Bronchial epithelial cell (primary cell): Measurements from ENCODE around the gene MIXL1. TPM values are rescaled to one million over a fixed set of nuclear protein-coding genes. Genes with fewer than 3 reads are reported as not detected.
A peak's percentile ranks its signal among the peaks of the same experiment; 100 is the strongest.
"Not testable (repeated sequence)": the region's sequence is repeated elsewhere in the genome, so short reads cannot be mapped to it uniquely, and the experiment has no call there.

Experiments
- DNase-seq: peaks from one replicate; pipeline ENCODE4 v3.0.0-alpha.2; 2010; ENCODE audit warnings: low read depth
- FAIRE-seq: peaks from 2 replicates; lab custom pipeline; 2011; peaks lifted over from hg19 to GRCh38; lab: Jason Lieb, UNC
- H3K27me3 ChIP-seq: 2 replicates; pipeline ENCODE4 v1.5.1; 2011; ENCODE audit warnings: low read length; ENCODE audit not compliant: control insufficient read depth, insufficient read depth
- H3K36me3 ChIP-seq: 2 replicates; pipeline ENCODE4 v1.5.1; 2011; ENCODE audit warnings: low read length; ENCODE audit not compliant: control insufficient read depth, insufficient read depth
- H3K4me3 ChIP-seq: 2 replicates; pipeline ENCODE4 v1.5.1; 2011; ENCODE audit warnings: mild to moderate bottlenecking, low read depth, low read length, control low read depth
- total RNA-seq: library from RNA; depleted of rRNA; stranded (reverse); fragments of >200 nt; gene quantifications from 2 replicates; pipeline ENCODE4 v1.2.1, GENCODE V29; 2014
- TF ChIP-seq, protein P1 (sequence below): IDR thresholded peaks from 2 replicates; pipeline ENCODE4 v1.5.1; 2011; ENCODE audit warnings: mild to moderate bottlenecking, moderate library complexity, low read length, control low read depth, inconsistent platforms; ENCODE audit not compliant: insufficient read depth, severe bottlenecking

Gene MIXL1
- total RNA-seq, 1 donor from 2014 or later: not detected

DNA sequence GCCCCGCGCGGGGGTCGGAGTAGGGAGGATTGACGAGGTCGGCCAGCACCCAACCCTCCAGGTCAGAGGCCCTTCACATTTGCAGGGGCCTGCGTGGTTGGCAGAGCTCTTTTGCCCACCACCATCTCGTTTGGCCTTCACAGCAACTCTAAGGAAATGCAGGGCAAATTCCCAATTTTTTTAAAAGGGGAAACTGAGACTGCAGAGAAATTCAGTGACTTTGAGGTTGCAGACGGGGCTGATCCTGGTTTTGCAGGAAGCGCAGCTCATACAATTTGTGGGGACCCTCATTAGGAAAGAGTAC, 36.5 kb upstream of the MIXL1 start:
- DNase-seq: no peak
- Histone ChIP-seq H3K27me3 (no peaks in the 10 kb centered on the region), H3K36me3 (no peaks in the 10 kb centered on the region), H3K4me3 (peak overlapping the region; percentile 66)
- TF ChIP-seq, protein P1, sequence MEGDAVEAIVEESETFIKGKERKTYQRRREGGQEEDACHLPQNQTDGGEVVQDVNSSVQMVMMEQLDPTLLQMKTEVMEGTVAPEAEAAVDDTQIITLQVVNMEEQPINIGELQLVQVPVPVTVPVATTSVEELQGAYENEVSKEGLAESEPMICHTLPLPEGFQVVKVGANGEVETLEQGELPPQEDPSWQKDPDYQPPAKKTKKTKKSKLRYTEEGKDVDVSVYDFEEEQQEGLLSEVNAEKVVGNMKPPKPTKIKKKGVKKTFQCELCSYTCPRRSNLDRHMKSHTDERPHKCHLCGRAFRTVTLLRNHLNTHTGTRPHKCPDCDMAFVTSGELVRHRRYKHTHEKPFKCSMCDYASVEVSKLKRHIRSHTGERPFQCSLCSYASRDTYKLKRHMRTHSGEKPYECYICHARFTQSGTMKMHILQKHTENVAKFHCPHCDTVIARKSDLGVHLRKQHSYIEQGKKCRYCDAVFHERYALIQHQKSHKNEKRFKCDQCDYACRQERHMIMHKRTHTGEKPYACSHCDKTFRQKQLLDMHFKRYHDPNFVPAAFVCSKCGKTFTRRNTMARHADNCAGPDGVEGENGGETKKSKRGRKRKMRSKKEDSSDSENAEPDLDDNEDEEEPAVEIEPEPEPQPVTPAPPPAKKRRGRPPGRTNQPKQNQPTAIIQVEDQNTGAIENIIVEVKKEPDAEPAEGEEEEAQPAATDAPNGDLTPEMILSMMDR: no peak
- FAIRE-seq: no peak

DNA sequence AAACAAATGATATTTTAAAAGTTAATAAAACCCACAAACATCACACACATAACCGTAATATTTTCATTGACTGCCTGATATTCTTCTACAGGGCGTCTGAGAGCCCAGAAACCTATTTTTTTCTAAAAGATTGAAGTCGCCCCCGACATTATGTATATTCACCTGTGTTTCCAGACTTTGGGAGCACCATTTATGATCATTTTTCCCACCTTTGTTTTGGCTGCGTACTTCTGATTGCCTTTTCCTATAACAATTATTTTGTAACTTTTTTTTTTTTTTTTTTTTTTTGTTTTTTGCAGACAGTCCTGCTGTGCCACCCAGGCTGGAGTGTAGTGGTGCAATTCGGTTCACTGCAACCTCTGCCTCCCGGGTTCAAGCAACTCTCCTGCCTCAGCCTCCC, 36.1 kb upstream of the MIXL1 start:
- DNase-seq (no peak), FAIRE-seq (no peak)
- Histone ChIP-seq H3K27me3 (no peaks in the 10 kb centered on the region), H3K36me3 (no peaks in the 10 kb centered on the region), H3K4me3 (no peak overlapping the region)
- TF ChIP-seq, protein P1: no peak

DNA sequence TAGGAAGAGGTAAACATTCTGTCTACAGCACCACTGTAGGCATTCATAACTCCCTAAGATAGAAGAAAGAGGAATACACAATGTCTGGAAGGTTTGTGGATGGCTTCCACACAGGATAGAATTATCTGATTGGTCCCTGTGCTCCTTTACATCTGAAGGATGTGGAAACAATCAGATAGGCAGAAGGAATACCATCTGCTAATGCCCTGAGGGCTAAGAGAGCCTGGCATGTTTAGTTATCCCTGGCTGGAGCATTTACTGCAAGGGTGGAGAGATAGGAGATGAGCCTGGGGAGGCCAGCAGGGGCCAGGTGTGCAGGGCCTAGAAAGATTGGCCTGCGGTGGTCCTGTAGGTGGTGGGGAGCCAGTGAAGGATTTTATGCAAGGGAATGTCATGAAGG, 28.3 kb upstream of the MIXL1 start:
- H3K36me3 ChIP-seq: no peaks in the 10 kb centered on the region
- FAIRE-seq: no peak
- TF ChIP-seq, protein P1: no peak
- H3K4me3 ChIP-seq: no peak overlapping the region
- no peak for DNase-seq
- H3K27me3 ChIP-seq: no peaks in the 10 kb centered on the region

GRCh38 chr1:226199971-226200370, 23.5 kb upstream of the MIXL1 start:
- TF ChIP-seq, protein P1: no peak
- Histone ChIP-seq H3K27me3 (no peaks in the 10 kb centered on the region), H3K36me3 (no peaks in the 10 kb centered on the region), H3K4me3 (no peak overlapping the region)
- DNase-seq (no peak), FAIRE-seq (no peak)

DNA sequence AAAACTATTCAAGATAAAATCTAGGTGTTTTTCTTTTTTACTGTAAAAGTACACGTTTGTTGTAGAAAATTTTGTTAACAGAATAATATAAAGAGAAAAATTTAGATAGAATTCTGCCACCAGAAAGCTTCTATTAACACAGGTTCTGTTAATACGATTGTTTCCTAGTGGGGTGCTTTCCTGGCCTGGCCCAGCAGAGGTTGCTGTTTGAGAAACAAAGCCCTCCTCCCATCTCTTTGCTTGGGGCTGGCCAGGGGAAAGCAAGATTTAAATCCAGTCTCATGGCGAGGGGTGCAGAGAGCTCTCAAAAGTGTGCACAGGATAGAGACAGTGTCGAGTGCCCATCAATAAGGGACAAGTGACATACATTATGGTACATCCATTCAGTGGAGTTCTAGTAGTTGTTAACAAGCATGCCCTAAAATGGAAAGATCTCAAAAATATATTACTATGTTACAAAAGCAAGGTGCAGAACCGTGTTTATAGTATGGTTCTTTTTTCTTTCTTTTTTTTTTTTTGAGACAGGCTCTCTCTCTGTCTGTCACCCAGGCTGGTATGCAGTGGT, 22.4 kb upstream of the MIXL1 start:
- TF ChIP-seq, protein P1: peak; percentile 37
- Histone ChIP-seq H3K27me3 (no peaks in the 10 kb centered on the region), H3K4me3 (no peak overlapping the region), H3K36me3 (no peaks in the 10 kb centered on the region)
- DNase-seq: no peak
- FAIRE-seq: no peak

DNA sequence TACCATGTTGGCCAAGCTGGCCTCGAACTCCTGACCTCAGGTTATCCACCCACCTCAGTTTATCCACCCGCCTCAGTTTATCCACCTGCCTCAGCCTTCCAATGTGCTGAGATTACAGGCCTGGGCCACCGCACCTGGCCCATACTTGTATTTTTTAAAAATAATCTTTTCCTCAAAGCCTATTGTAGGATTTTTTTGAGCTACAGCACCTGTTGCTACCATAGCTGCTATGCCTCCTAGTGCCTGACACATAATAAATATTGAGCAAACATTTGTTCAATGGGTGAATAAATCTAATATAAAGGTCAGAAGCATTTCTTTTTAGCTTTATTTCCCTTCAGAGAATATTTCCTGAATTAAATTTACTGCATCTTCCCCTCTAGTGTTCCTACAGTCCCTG, 21.2 kb upstream of the MIXL1 start:
- Histone ChIP-seq H3K4me3 (no peak overlapping the region), H3K27me3 (no peaks in the 10 kb centered on the region), H3K36me3 (no peaks in the 10 kb centered on the region)
- TF ChIP-seq, protein P1: no peak
- DNase-seq: no peak
- FAIRE-seq: no peak

- not testable (repeated sequence) for DNase-seq, H3K27me3 ChIP-seq, FAIRE-seq, H3K4me3 ChIP-seq, H3K36me3 ChIP-seq
Observed at GRCh38 chr1:226202666-226203065, 20.8 kb upstream of the MIXL1 start.
